HG02840 (cell line): Measurements from ENCODE around the gene TOR1AIP2.

Experiments
- ATAC-seq: cut with Tn5 transposase; IDR thresholded peaks from one replicate; pipeline ENCODE4 v1.9.1; 2021; ENCODE audit warnings: mild to moderate bottlenecking, moderate library complexity, moderate number of reproducible peaks; ENCODE audit not compliant: unreplicated experiment, low FRiP score

The TOR1AIP2 gene

GRCh38 chr1:179877586-179878265 is at the start of gene TOR1AIP2:
Gene TOR1AIP2 (minus strand): TSS chr1:179877803. CDS start chr1:179852665, 25,138 bp downstream.
- ATAC-seq = peak; percentile 46

GRCh38 chr1:179926850-179927205 is 49.2 kb upstream of the TOR1AIP2 start:
- no peak for ATAC-seq

GRCh38 chr1:179925922-179926849 is 48.6 kb upstream of the TOR1AIP2 start:
- no peak for ATAC-seq

GRCh38 chr1:179925302-179925701 is 47.7 kb upstream of the TOR1AIP2 start:
- ATAC-seq = no peak

- ATAC-seq = peak; percentile 73
Observed at GRCh38 chr1:179924268-179924667, 46.7 kb upstream of the TOR1AIP2 start.

GRCh38 chr1:179923029-179923428 is 45.4 kb upstream of the TOR1AIP2 start:
- no peak for ATAC-seq

- ATAC-seq = no peak
Observed at GRCh38 chr1:179921981-179922872, 44.6 kb upstream of the TOR1AIP2 start.

GRCh38 chr1:179921472-179921871 is 43.9 kb upstream of the TOR1AIP2 start:
- no peak for ATAC-seq

- ATAC-seq = no peak
Observed at GRCh38 chr1:179917601-179918429, 40.2 kb upstream of the TOR1AIP2 start.

- no peak for ATAC-seq
Observed at GRCh38 chr1:179911812-179912211, 34.2 kb upstream of the TOR1AIP2 start.

- no peak for ATAC-seq
Observed at GRCh38 chr1:179910934-179911333, 33.3 kb upstream of the TOR1AIP2 start.

- no peak for ATAC-seq
Observed at GRCh38 chr1:179889589-179889988, 12.0 kb upstream of the TOR1AIP2 start.

GRCh38 chr1:179888071-179888470 is 10.5 kb upstream of the TOR1AIP2 start:
- ATAC-seq = no peak

- ATAC-seq = no peak
Observed at GRCh38 chr1:179883745-179884138, 6.1 kb upstream of the TOR1AIP2 start.

- ATAC-seq = no peak
Observed at GRCh38 chr1:179883040-179883744, 5.6 kb upstream of the TOR1AIP2 start.

- ATAC-seq = peak; percentile 78
Observed at GRCh38 chr1:179882253-179883039, 4.8 kb upstream of the TOR1AIP2 start, which contains the start of gene TOR1AIP1. Gene TOR1AIP1 (plus strand): TSS chr1:179882285. CDS start chr1:179882503, 218 bp downstream.

GRCh38 chr1:179881642-179882252 is 4.1 kb upstream of the TOR1AIP2 start:
- ATAC-seq = peak; percentile 2

GRCh38 chr1:179879797-179880196 is 2.2 kb upstream of the TOR1AIP2 start:
- ATAC-seq = no peak
